Panc1 (cell line): ENCODE data around the gene ARHGEF2. TPM values are rescaled to one million over a fixed set of nuclear protein-coding genes. Genes with fewer than 3 reads are reported as not detected.

Source experiments
- ATAC-seq: fragments of 200-7000 bp; cut with Tn5 transposase; 2 replicates; pipeline ENCODE4 v1.9.1; 2020; ENCODE audit warnings: mild to moderate bottlenecking, moderate library complexity
- BruUV-seq: library from RNA; stranded (reverse); fragments of 400-500 nt; replicated peaks from 2 replicates; lab custom pipeline; 2021; lab: Mats Ljungman, UMichigan
- CTCF ChIA-PET: fragments of 300-600 bp; sonication (Branson Sonifier 250); formaldehyde crosslinking; loops from one replicate; lab custom pipeline; 2022; ENCODE audit warnings: antibody characterized with exemption; lab: Charles Lee
- POLR2A ChIA-PET: fragments of 300-600 bp; sonication (Branson Sonifier 250); formaldehyde crosslinking; loops from one replicate; lab custom pipeline; 2022; ENCODE audit warnings: antibody characterized with exemption; lab: Charles Lee
- DNase-seq: peaks from one replicate; pipeline ENCODE4 v3.0.0-alpha.2; 2010; ENCODE audit warnings: low read depth, low spot score
- H3K27ac ChIP-seq: 2 replicates; pipeline ENCODE4 v1.5.1; 2011; ENCODE audit warnings: mild to moderate bottlenecking, low read length, inconsistent platforms
- H3K27me3 ChIP-seq: fragments of 200-500 bp; sonication (Bioruptor generic); 2 replicates; pipeline ENCODE4 v1.6.0; 2014; ENCODE audit warnings: low read length, inconsistent platforms; ENCODE audit not compliant: control insufficient read depth, insufficient read depth
- H3K36me3 ChIP-seq: fragments of 200-500 bp; sonication (Bioruptor generic); 2 replicates; pipeline ENCODE4 v1.5.1; 2014; ENCODE audit warnings: inconsistent platforms, mild to moderate bottlenecking, low read length, moderate library complexity; ENCODE audit not compliant: control insufficient read depth, insufficient read depth
- H3K4me1 ChIP-seq: 2 replicates; pipeline ENCODE4 v1.5.1; 2011; ENCODE audit warnings: inconsistent platforms, mild to moderate bottlenecking, low read length, moderate library complexity; ENCODE audit not compliant: control insufficient read depth, insufficient read depth
- H3K4me3 ChIP-seq, 2 experiments: 2 replicates each; pipeline ENCODE4 v1.5.1; 2011 to 2012; ENCODE audit warnings: low read depth in 2 of 2, low read length in 2 of 2, mild to moderate bottlenecking in 2 of 2, inconsistent platforms in 1 of 2, moderate library complexity in 1 of 2
- H3K9me3 ChIP-seq: fragments of 200-500 bp; sonication (Bioruptor generic); 2 replicates; pipeline ENCODE4 v1.5.1; 2014; ENCODE audit warnings: low read depth, mild to moderate bottlenecking, inconsistent platforms, low read length, moderate library complexity; ENCODE audit not compliant: control insufficient read depth, insufficient read depth
- POLR2AphosphoS5 ChIP-seq: IDR thresholded peaks from 2 replicates; pipeline ENCODE4 v1.6.1; 2012; ENCODE audit warnings: mild to moderate bottlenecking, low read depth, low read length, moderate library complexity
- SIN3A ChIP-seq: IDR thresholded peaks from 2 replicates; pipeline ENCODE4 v1.6.1; 2012; ENCODE audit warnings: low read depth, mild to moderate bottlenecking, low read length, moderate library complexity, borderline replicate concordance; ENCODE audit not compliant: insufficient read depth
- TCF7L2 ChIP-seq: IDR thresholded peaks from 2 replicates; pipeline ENCODE4 v1.6.1; 2011; ENCODE audit warnings: mild to moderate bottlenecking, low read depth, low read length, inconsistent platforms
- in situ Hi-C: cut with HindIII; loops from 2 replicates; pipeline ENCODE4 v1.10.0; 2016; ENCODE audit warnings: low sequenced_read_pairs, low pct_unique_long_range_greater_than_20kb
- intact Hi-C: fragments of 100-400 bp; cut with micrococcal nuclease; formaldehyde crosslinking; loops from one replicate; pipeline ENCODE4 v1.10.0; 2022; ENCODE audit not compliant: unreplicated experiment
- total RNA-seq: library from RNA; stranded (reverse); gene quantifications from one replicate; pipeline ENCODE4 v1.2.1, GENCODE V29; 2021; ENCODE audit not compliant: unreplicated experiment
- TF ChIP-seq, protein P1 (sequence below), 2 experiments: IDR thresholded peaks; 2 replicates each; pipeline ENCODE4 v1.6.1; 2011 to 2012; ENCODE audit warnings: low read depth in 2 of 2, control low read depth in 1 of 2, low read length in 1 of 2, mild to moderate bottlenecking in 1 of 2, moderate library complexity in 1 of 2; ENCODE audit not compliant: insufficient read depth in 1 of 2
- TF ChIP-seq, protein P2 (sequence below): fragments of 450-650 bp; IDR thresholded peaks from 2 replicates; pipeline ENCODE4 v1.5.1; 2017; ENCODE audit warnings: mild to moderate bottlenecking

ARHGEF2 gene
- total RNA-seq, 1 experiment from 2014 or later, result 87.0 TPM

DNA sequence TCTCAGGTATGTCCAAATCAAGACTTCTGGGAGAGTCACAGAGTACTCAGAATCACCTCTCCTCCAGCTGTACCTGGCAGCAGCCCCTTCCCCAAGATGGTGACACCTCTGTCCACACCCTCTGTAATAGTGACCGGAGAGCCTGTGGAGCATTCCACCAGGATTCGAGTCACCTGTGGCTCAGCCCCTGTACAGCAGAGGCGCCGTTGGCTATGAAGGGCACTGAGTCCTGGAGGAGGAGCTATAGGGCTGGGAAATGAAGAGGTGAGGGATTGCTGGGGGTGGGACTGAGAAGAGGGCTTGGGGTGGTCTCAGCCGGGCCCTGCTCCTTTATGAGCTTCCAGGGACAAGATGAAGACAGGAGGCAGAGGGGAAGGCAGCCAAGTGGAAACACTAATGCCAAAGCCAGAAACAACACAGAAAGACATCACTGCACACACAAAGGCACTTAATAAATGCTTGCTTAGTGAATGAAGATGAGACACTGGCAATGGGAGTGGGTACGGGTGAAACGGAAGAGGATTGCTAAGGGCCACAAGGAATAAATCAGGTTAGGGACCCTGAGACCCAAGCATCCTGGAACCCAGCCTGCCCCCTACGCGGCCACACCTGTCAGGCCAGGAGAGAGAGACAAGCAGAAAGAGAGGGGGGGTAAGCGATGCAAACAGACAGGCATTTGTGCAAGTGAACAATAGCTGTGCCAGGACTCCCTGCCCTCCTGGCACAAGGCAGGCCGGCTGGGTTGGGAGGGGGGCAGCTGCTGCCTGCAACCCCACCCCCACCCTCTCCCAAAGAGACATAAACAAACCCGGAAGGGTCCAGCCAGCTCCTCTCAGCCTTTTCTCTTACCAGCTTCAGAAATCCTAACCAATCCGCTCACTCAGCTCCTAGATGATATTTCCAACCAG, 3.9 kb downstream of the ARHGEF2 start:
- Histone ChIP-seq H3K27ac (peak overlapping the region; percentile 99), H3K4me1 (peaks cover 67% of the 10 kb centered on the region), H3K9me3 (no peaks in the 10 kb centered on the region), H3K27me3 (no peaks in the 10 kb centered on the region), H3K36me3 (peaks cover 2% of the 10 kb centered on the region; the same call in 1 of the 2 replicates), H3K4me3 (peak overlapping the region; percentile 82 to 89; a peak in 3 of 4 replicates)
- in situ Hi-C loops, result no loop called here
- no peak for DNase-seq
- POLR2A ChIA-PET, result interaction anchor here (0.5 to 0.6 kb wide), 2 partner anchors 53 to 202 kb away, joined by 3 to 4 read pairs; no protein-coding TSS in a partner anchor
- TF ChIP-seq SIN3A, result 0 out of 2 replicates have a peak, but pooled peaks have one; percentile 21
- TF ChIP-seq, protein P1, sequence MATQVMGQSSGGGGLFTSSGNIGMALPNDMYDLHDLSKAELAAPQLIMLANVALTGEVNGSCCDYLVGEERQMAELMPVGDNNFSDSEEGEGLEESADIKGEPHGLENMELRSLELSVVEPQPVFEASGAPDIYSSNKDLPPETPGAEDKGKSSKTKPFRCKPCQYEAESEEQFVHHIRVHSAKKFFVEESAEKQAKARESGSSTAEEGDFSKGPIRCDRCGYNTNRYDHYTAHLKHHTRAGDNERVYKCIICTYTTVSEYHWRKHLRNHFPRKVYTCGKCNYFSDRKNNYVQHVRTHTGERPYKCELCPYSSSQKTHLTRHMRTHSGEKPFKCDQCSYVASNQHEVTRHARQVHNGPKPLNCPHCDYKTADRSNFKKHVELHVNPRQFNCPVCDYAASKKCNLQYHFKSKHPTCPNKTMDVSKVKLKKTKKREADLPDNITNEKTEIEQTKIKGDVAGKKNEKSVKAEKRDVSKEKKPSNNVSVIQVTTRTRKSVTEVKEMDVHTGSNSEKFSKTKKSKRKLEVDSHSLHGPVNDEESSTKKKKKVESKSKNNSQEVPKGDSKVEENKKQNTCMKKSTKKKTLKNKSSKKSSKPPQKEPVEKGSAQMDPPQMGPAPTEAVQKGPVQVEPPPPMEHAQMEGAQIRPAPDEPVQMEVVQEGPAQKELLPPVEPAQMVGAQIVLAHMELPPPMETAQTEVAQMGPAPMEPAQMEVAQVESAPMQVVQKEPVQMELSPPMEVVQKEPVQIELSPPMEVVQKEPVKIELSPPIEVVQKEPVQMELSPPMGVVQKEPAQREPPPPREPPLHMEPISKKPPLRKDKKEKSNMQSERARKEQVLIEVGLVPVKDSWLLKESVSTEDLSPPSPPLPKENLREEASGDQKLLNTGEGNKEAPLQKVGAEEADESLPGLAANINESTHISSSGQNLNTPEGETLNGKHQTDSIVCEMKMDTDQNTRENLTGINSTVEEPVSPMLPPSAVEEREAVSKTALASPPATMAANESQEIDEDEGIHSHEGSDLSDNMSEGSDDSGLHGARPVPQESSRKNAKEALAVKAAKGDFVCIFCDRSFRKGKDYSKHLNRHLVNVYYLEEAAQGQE (IDR thresholded peaks at IDR 0.05; ENCODE audit: insufficient read depth in 1 of 2, low read depth in 2 of 2, low read length in 1 of 2), result no peak
- TF ChIP-seq, protein P2, sequence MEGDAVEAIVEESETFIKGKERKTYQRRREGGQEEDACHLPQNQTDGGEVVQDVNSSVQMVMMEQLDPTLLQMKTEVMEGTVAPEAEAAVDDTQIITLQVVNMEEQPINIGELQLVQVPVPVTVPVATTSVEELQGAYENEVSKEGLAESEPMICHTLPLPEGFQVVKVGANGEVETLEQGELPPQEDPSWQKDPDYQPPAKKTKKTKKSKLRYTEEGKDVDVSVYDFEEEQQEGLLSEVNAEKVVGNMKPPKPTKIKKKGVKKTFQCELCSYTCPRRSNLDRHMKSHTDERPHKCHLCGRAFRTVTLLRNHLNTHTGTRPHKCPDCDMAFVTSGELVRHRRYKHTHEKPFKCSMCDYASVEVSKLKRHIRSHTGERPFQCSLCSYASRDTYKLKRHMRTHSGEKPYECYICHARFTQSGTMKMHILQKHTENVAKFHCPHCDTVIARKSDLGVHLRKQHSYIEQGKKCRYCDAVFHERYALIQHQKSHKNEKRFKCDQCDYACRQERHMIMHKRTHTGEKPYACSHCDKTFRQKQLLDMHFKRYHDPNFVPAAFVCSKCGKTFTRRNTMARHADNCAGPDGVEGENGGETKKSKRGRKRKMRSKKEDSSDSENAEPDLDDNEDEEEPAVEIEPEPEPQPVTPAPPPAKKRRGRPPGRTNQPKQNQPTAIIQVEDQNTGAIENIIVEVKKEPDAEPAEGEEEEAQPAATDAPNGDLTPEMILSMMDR, result no peak
- TF ChIP-seq TCF7L2, result no peak
- TF ChIP-seq POLR2AphosphoS5, result no peak
- BruUV-seq, result no TSS peak
- CTCF ChIA-PET, result interaction anchor here (1.5 kb wide), 1 partner anchor 37 kb away, joined by 3 read pairs; no protein-coding TSS in a partner anchor
- intact Hi-C loops, result no loop called here
- no peak for ATAC-seq

DNA sequence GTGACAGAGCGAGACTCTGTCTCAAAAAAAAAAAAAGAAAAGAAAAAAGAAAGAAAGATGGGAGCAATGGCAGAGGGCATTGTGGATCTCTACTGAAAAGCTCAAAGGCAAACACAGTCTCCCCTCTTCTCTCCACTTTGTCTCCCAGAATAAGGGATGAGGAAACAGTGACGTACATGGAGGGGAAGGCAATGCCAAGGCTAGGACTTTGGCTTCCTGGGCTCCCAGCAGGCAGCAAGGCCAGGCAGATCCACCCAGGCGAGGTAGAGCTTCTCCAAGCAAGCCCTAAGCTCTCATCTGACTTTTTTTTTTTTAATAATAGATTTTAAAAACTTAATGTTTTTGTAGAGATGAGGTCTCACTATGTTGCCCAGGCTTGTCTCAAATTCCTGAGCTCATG, 4.6 kb downstream of the ARHGEF2 start:
- no peak for ATAC-seq
- intact Hi-C loops (no loop called here), in situ Hi-C loops (no loop called here)
- Histone ChIP-seq H3K27me3 (no peaks in the 10 kb centered on the region), H3K27ac (no peak overlapping the region), H3K4me3 (no peak overlapping the region), H3K4me1 (peaks cover 66% of the 10 kb centered on the region), H3K36me3 (peaks cover 2% of the 10 kb centered on the region; the same call in 1 of the 2 replicates), H3K9me3 (no peaks in the 10 kb centered on the region)
- DNase-seq, result no peak
- TF ChIP-seq TCF7L2 (no peak), POLR2AphosphoS5 (no peak), SIN3A (no peak)
- TF ChIP-seq, protein P2, result no peak
- TF ChIP-seq, protein P1 (IDR thresholded peaks at IDR 0.05; ENCODE audit: insufficient read depth in 1 of 2, low read depth in 2 of 2, low read length in 1 of 2), result no peak
- ChIA-PET CTCF (no interaction called here), POLR2A (no interaction called here)
- BruUV-seq, result no TSS peak
